Naive B cell (primary cell): ENCODE measurements around the gene UNC5A. TPM values are rescaled to one million over a fixed set of nuclear protein-coding genes. Genes with fewer than 3 reads are reported as not detected.
A peak's percentile ranks its signal among the peaks of the same experiment; 100 is the strongest.

ENCODE experiments used
- ATAC-seq, 2 donors: fragments of 150-1000 bp; cut with Tn5 transposase; 2 replicates each; pipeline ENCODE4 v1.10.0; 2021; ENCODE audit warnings: low read depth in 2 of 2, mild to moderate bottlenecking in 2 of 2, moderate library complexity in 2 of 2
- DNase-seq: peaks from one replicate; pipeline ENCODE4 v3.0.0; 2022
- H3K27ac Mint-ChIP-seq, 6 donors: one replicate each; pipeline ENCODE4 v1.8.0; 2020 to 2022; ENCODE audit warnings: mild to moderate bottlenecking in 6 of 6, mixed read lengths in 6 of 6, moderate library complexity in 5 of 6, inconsistent platforms in 2 of 6
- H3K27me3 Mint-ChIP-seq, 3 donors: one replicate each; pipeline ENCODE4 v1.8.0; 2021 to 2022; ENCODE audit warnings: mixed read lengths in 3 of 3, mild to moderate bottlenecking in 1 of 3
- H3K36me3 Mint-ChIP-seq, 2 donors: one replicate each; pipeline ENCODE4 v1.8.0; 2020 to 2022; ENCODE audit warnings: mixed read lengths in 2 of 2, inconsistent platforms in 1 of 2, mild to moderate bottlenecking in 1 of 2
- H3K4me1 Mint-ChIP-seq, 3 donors: one replicate each; pipeline ENCODE4 v1.8.0; 2020 to 2022; ENCODE audit warnings: mixed read lengths in 3 of 3, inconsistent platforms in 1 of 3, mild to moderate bottlenecking in 1 of 3, moderate library complexity in 1 of 3
- H3K4me3 Mint-ChIP-seq, 8 donors: one replicate each; pipeline ENCODE4 v1.8.0; 2020 to 2022; ENCODE audit warnings: mild to moderate bottlenecking in 8 of 8, mixed read lengths in 8 of 8, moderate library complexity in 8 of 8, inconsistent platforms in 2 of 8
- H3K9me3 Mint-ChIP-seq, 7 donors: one replicate each; pipeline ENCODE4 v1.8.0; 2020 to 2022; ENCODE audit warnings: mixed read lengths in 7 of 7, mild to moderate bottlenecking in 5 of 7, inconsistent platforms in 2 of 7, moderate library complexity in 1 of 7
- polyA plus RNA-seq, 6 donors: library from polyadenylated mRNA; unstranded; fragments of 300-500 nt; fragmentation: Illumina TruSeq; gene quantifications; one replicate each; pipeline ENCODE4 v1.2.3, GENCODE V29; 2021; ENCODE audit warnings: low read depth in 6 of 6

The UNC5A gene
- polyA plus RNA-seq, 6 donors from 2014 or later = not detected

GRCh38 chr5:176836811-176837706 is 26.7 kb downstream of the UNC5A start:
- DNase-seq (no peak), ATAC-seq (no peak)
- H3K4me1 Mint-ChIP-seq = peaks cover 0 to 3% (median 0%) of the 10 kb centered on the region in 3 donors
- peak overlapping the region in 3 of 6 donors; percentile 21 to 69 (median 25) for H3K27ac Mint-ChIP-seq
- H3K9me3 Mint-ChIP-seq = peaks cover 0 to 7% (median 0%) of the 10 kb centered on the region in 7 donors
- no peak overlapping the region for H3K4me3 Mint-ChIP-seq
- peaks cover 40 to 74% (median 63%) of the 10 kb centered on the region in 3 donors for H3K27me3 Mint-ChIP-seq
- H3K36me3 Mint-ChIP-seq = no peaks in the 10 kb centered on the region

GRCh38 chr5:176837707-176838115 is 27.4 kb downstream of the UNC5A start:
- peaks cover 39 to 67% (median 63%) of the 10 kb centered on the region in 3 donors for H3K27me3 Mint-ChIP-seq
- H3K9me3 Mint-ChIP-seq = peaks cover 0 to 7% (median 0%) of the 10 kb centered on the region in 7 donors
- DNase-seq (peak; percentile 33), ATAC-seq (peak; percentile 53 to 57)
- H3K27ac Mint-ChIP-seq = no peak overlapping the region
- no peaks in the 10 kb centered on the region for H3K36me3 Mint-ChIP-seq
- H3K4me3 Mint-ChIP-seq = no peak overlapping the region
- peaks cover 0 to 3% (median 0%) of the 10 kb centered on the region in 3 donors for H3K4me1 Mint-ChIP-seq

- ATAC-seq (no peak), DNase-seq (no peak)
- Mint-ChIP-seq H3K9me3 (peaks cover 0 to 2% (median 0%) of the 10 kb centered on the region in 7 donors), H3K4me3 (no peak overlapping the region), H3K27ac (no peak overlapping the region), H3K27me3 (peaks cover 16 to 65% (median 52%) of the 10 kb centered on the region in 3 donors), H3K4me1 (peaks cover 0 to 3% (median 0%) of the 10 kb centered on the region in 3 donors), H3K36me3 (no peaks in the 10 kb centered on the region)
Measured at GRCh38 chr5:176843673-176844072, 33.3 kb downstream of the UNC5A start.

- H3K27ac Mint-ChIP-seq = no peak overlapping the region
- peaks cover 16 to 62% (median 46%) of the 10 kb centered on the region in 3 donors for H3K27me3 Mint-ChIP-seq
Measured at GRCh38 chr5:176844281-176844680, 33.9 kb downstream of the UNC5A start.

GRCh38 chr5:176844706-176845391 is 34.5 kb downstream of the UNC5A start:
- H3K4me1 Mint-ChIP-seq = peaks cover 0 to 3% (median 0%) of the 10 kb centered on the region in 3 donors
- no peak for DNase-seq
- peaks cover 16 to 62% (median 44%) of the 10 kb centered on the region in 3 donors for H3K27me3 Mint-ChIP-seq
- no peaks in the 10 kb centered on the region for H3K36me3 Mint-ChIP-seq
- ATAC-seq = no peak
- H3K4me3 Mint-ChIP-seq = no peak overlapping the region
- no peak overlapping the region for H3K27ac Mint-ChIP-seq
- H3K9me3 Mint-ChIP-seq = peaks cover 0 to 2% (median 0%) of the 10 kb centered on the region in 7 donors

More at GRCh38 chr5:176844281-176844680, 33.9 kb downstream of the UNC5A start:
- H3K4me3 Mint-ChIP-seq = no peak overlapping the region
- ATAC-seq (no peak), DNase-seq (no peak)
- peaks cover 0 to 2% (median 0%) of the 10 kb centered on the region in 7 donors for H3K9me3 Mint-ChIP-seq
- peaks cover 0 to 3% (median 0%) of the 10 kb centered on the region in 3 donors for H3K4me1 Mint-ChIP-seq
- H3K36me3 Mint-ChIP-seq = no peaks in the 10 kb centered on the region

GRCh38 chr5:176845392-176845713 is 35.0 kb downstream of the UNC5A start:
- no peak overlapping the region for H3K27ac Mint-ChIP-seq
- peaks cover 16 to 60% (median 44%) of the 10 kb centered on the region in 3 donors for H3K27me3 Mint-ChIP-seq
- DNase-seq (no peak), ATAC-seq (no peak)
- no peaks in the 10 kb centered on the region for H3K4me1 Mint-ChIP-seq
- peak overlapping the region in 1 of 8 donors; percentile 57 for H3K4me3 Mint-ChIP-seq
- H3K9me3 Mint-ChIP-seq = peaks cover 0 to 2% (median 0%) of the 10 kb centered on the region in 7 donors
- H3K36me3 Mint-ChIP-seq = no peaks in the 10 kb centered on the region

- Mint-ChIP-seq H3K27ac (no peak overlapping the region), H3K9me3 (peaks cover 0 to 2% (median 0%) of the 10 kb centered on the region in 7 donors), H3K4me1 (no peaks in the 10 kb centered on the region), H3K27me3 (peaks cover 14 to 53% (median 43%) of the 10 kb centered on the region in 3 donors), H3K36me3 (no peaks in the 10 kb centered on the region), H3K4me3 (no peak overlapping the region)
- DNase-seq (no peak), ATAC-seq (no peak)
Measured at GRCh38 chr5:176846335-176847140, 36.2 kb downstream of the UNC5A start.

- Mint-ChIP-seq H3K36me3 (no peaks in the 10 kb centered on the region), H3K27me3 (peaks cover 16 to 53% (median 42%) of the 10 kb centered on the region in 3 donors), H3K9me3 (peaks cover 0 to 2% (median 0%) of the 10 kb centered on the region in 7 donors), H3K27ac (peak overlapping the region in 1 of 6 donors; percentile 28), H3K4me3 (no peak overlapping the region), H3K4me1 (no peaks in the 10 kb centered on the region)
- ATAC-seq (no peak), DNase-seq (no peak)
Measured at GRCh38 chr5:176847148-176847547, 36.8 kb downstream of the UNC5A start.

- Mint-ChIP-seq H3K27ac (no peak overlapping the region), H3K4me1 (no peaks in the 10 kb centered on the region), H3K27me3 (peaks cover 14 to 56% (median 40%) of the 10 kb centered on the region in 3 donors), H3K4me3 (no peak overlapping the region), H3K36me3 (no peaks in the 10 kb centered on the region), H3K9me3 (peaks cover 0 to 2% (median 0%) of the 10 kb centered on the region in 7 donors)
- DNase-seq = no peak
- no peak for ATAC-seq
Measured at GRCh38 chr5:176847726-176848290, 37.4 kb downstream of the UNC5A start.

GRCh38 chr5:176848651-176849050 is 38.3 kb downstream of the UNC5A start:
- DNase-seq (no peak), ATAC-seq (no peak)
- H3K9me3 Mint-ChIP-seq = peaks cover 0 to 2% (median 0%) of the 10 kb centered on the region in 7 donors
- no peak overlapping the region for H3K27ac Mint-ChIP-seq
- no peaks in the 10 kb centered on the region for H3K36me3 Mint-ChIP-seq
- H3K4me1 Mint-ChIP-seq = no peaks in the 10 kb centered on the region
- H3K27me3 Mint-ChIP-seq = peaks cover 14 to 58% (median 41%) of the 10 kb centered on the region in 3 donors
- no peak overlapping the region for H3K4me3 Mint-ChIP-seq

- H3K4me1 Mint-ChIP-seq = no peaks in the 10 kb centered on the region
- H3K36me3 Mint-ChIP-seq = no peaks in the 10 kb centered on the region
- no peak overlapping the region for H3K27ac Mint-ChIP-seq
- no peak for ATAC-seq
- H3K9me3 Mint-ChIP-seq = peaks cover 0 to 2% (median 0%) of the 10 kb centered on the region in 7 donors
- no peak for DNase-seq
- no peak overlapping the region for H3K4me3 Mint-ChIP-seq
- peaks cover 23 to 57% (median 47%) of the 10 kb centered on the region in 3 donors for H3K27me3 Mint-ChIP-seq
Measured at GRCh38 chr5:176849611-176850227, 39.4 kb downstream of the UNC5A start.
